Muscle of leg (tissue), 11 donors: Measurements from ENCODE around the gene AP1G2. TPM values are rescaled to one million over a fixed set of nuclear protein-coding genes. Genes with fewer than 3 reads are reported as not detected.

Source experiments
- DNase-seq: peaks from one replicate; pipeline ENCODE4 v3.0.0; 2013
- H3K27ac ChIP-seq: one replicate; pipeline ENCODE4 v1.5.1; 2013; ENCODE audit warnings: mild to moderate bottlenecking, low read length, control low read depth
- H3K27me3 ChIP-seq: one replicate; pipeline ENCODE4 v1.6.1; 2013; ENCODE audit warnings: low read length; ENCODE audit not compliant: control insufficient read depth, insufficient read depth
- H3K36me3 ChIP-seq: one replicate; pipeline ENCODE4 v1.6.1; 2013; ENCODE audit warnings: low read length; ENCODE audit not compliant: control insufficient read depth, insufficient read depth
- H3K4me1 ChIP-seq: one replicate; pipeline ENCODE4 v1.6.1; 2013; ENCODE audit warnings: low read length; ENCODE audit not compliant: control insufficient read depth, insufficient read depth
- H3K4me3 ChIP-seq: one replicate; pipeline ENCODE4 v1.5.1; 2013; ENCODE audit warnings: low read length, control low read depth
- H3K9me3 ChIP-seq: replicated peaks from 2 replicates; pipeline ENCODE4 v1.6.1; 2013; ENCODE audit warnings: low read depth, low read length; ENCODE audit not compliant: control insufficient read depth
- WGBS: methylation state at CpG from one replicate; pipeline ENCODE4 v1.1.5; 2013; ENCODE audit warnings: missing lambda C conversion rate; ENCODE audit not compliant: insufficient coverage; 5-methylcytosine and 5-hydroxymethylcytosine counted together
- polyA plus RNA-seq, 8 donors: library from polyadenylated mRNA; unstranded; fragments of 120-200 nt; gene quantifications; one replicate each; pipeline versions ENCODE4 v1.2.1 to v1.2.3, GENCODE V29; 2013; ENCODE audit warnings: inconsistent platforms in 1 of 8, low replicate concordance in 1 of 8; ENCODE audit not compliant: insufficient read length in 8 of 8, insufficient read depth in 1 of 8
- total RNA-seq: library from RNA; stranded (reverse); fragments of 120-200 nt; gene quantifications from one replicate; pipeline ENCODE4 v1.2.4, GENCODE V29; 2013

Gene AP1G2
- total and polyA plus RNA-seq, 9 donors, result 9.5 to 30.0 (median 17.1) TPM

DNA sequence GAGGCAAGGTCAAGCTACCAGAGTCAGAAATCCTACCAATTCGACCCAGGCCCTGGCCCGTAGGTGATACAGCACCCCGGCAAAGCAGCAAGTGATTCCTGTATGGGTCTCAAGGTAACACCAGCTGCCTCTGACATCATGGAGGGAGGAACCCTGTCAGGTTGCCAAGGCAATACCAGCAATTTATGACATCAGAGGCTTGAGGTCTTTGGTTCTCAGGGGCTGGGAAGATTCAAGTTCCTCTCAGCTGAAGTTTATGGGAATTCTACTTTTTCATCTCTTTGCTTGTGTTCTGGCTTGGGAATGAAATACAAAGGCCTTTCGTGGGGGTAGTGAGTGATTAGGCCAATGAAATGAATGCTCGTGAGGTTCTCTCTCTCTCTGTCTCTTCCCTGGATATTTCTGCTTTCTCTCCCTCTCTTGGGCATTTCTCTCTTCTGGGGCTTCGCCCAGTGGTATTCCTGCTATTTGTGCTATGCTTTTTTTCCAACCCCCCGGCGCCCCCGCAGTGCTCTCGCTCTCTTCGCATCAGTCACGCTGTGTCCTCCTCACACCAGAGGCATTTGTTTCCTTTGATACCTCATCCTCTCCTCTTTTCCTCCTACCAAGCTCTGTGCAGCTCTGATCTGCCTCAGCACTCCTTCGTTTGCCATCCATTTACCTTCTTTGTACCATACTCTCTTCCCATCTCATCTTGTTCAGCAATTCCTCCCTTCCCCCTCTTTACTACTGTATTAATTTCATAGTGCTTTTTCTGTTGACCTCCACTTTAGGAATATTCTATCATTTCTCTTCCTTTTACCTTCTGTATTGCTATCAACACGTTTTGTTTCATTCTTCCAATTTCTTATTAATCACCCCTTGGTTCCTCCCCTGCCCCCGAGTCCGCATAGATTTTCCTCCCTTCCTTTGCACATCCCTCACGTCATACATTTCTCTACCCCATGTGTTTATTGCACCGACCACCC is 19.0 kb downstream of the AP1G2 start:
- H3K4me3 ChIP-seq, result no peak overlapping the region
- no peaks in the 10 kb centered on the region for H3K9me3 ChIP-seq
- WGBS, result 40% methylated on average over 17 of the region's 18 CpGs
- no peak for DNase-seq
- peaks cover 26% of the 10 kb centered on the region for H3K27me3 ChIP-seq
- H3K4me1 ChIP-seq, result peaks cover 24% of the 10 kb centered on the region
- H3K27ac ChIP-seq, result no peak overlapping the region
- no peaks in the 10 kb centered on the region for H3K36me3 ChIP-seq

DNA sequence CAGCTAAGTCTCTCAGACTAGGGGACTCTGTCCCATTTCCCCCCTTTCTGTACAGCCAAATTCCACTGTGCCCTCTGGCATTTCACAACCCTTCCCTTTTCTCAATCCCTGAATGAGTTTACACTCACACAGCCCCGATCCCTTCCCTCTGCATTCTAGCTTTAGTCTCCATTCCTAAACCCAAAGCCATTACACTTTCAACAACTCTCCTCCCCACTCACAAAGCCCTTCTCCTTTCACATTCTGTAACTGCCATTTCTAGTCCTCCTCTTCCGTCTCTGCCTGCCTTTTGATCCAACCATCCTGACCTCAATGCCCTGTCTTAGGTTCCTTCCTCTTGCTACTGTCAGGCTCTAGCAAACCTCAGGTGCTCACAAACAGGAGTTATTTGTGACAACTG is 19.7 kb downstream of the AP1G2 start:
- Histone ChIP-seq H3K36me3 (no peaks in the 10 kb centered on the region), H3K27ac (no peak overlapping the region), H3K4me3 (no peak overlapping the region), H3K4me1 (peaks cover 24% of the 10 kb centered on the region), H3K27me3 (peaks cover 26% of the 10 kb centered on the region), H3K9me3 (no peaks in the 10 kb centered on the region)
- WGBS, result 56% methylated on average over 2 of the region's 2 CpGs
- no peak for DNase-seq

DNA sequence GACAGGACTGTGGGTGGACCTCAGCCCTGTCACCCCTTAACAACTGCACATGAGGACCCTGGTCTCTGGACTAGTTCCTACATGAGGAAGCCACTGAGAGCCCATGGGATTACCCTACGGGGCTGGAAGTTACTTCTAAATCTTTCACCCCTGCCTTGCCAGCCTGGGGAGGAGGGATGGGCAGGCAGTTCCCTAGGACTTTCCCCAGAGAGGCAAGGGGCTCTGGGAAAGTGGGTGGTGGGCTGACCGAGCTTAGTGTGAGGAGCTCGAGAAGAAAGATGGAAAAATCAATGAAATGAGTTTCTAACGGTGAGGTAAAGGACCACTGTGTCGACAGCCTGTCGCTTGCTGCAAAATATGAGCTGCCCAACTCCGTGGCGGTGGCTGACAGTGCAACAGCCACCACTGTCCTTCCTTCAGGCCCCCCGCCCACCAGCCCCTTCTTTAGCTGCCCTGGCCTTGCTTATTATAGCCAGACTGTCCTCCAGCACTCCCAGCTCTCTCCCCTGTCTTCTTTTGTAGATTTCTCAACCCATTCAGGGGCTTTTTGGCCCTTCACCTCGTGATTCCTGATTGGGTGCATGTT is 21.0 kb downstream of the AP1G2 start:
- H3K27ac ChIP-seq, result no peak overlapping the region

DNA sequence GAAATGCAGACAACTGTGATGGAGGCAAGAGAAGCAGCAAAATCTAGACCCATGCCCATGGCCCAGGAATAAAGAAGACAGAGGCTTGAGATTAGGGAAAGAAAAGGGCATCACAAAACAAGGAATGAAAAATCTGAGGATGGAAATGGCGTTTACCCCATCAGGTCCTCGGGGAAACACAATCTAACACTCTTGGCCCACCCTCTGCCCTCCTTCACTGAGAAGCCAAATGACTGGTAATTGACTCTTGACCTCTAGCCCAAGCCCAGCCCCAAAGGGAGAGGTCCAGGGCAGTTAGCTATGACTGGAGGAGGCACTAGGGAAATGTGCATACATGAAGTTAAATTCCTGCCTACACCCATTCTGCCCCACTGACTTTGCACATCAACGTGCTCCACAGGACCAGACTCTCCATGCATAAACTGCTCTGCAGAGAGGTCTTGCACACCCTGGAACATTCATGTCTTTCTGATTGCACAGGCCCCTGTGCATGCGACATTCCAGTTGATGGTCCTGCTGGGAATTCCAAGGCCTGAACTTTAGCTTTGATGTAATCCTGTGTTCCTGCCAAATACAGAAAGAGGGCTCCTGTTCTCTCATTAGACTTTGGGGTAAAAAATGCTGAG is 21.7 kb downstream of the AP1G2 start:
- no peak overlapping the region for H3K27ac ChIP-seq

More for the DNA sequence above, 21.0 kb downstream of the AP1G2 start:
- no peak for DNase-seq
- H3K27me3 ChIP-seq, result peaks cover 26% of the 10 kb centered on the region
- 85% methylated on average over 6 of the region's 10 CpGs for WGBS
- no peak overlapping the region for H3K4me3 ChIP-seq
- no peaks in the 10 kb centered on the region for H3K9me3 ChIP-seq
- H3K36me3 ChIP-seq, result no peaks in the 10 kb centered on the region
- peaks cover 20% of the 10 kb centered on the region for H3K4me1 ChIP-seq

DNA sequence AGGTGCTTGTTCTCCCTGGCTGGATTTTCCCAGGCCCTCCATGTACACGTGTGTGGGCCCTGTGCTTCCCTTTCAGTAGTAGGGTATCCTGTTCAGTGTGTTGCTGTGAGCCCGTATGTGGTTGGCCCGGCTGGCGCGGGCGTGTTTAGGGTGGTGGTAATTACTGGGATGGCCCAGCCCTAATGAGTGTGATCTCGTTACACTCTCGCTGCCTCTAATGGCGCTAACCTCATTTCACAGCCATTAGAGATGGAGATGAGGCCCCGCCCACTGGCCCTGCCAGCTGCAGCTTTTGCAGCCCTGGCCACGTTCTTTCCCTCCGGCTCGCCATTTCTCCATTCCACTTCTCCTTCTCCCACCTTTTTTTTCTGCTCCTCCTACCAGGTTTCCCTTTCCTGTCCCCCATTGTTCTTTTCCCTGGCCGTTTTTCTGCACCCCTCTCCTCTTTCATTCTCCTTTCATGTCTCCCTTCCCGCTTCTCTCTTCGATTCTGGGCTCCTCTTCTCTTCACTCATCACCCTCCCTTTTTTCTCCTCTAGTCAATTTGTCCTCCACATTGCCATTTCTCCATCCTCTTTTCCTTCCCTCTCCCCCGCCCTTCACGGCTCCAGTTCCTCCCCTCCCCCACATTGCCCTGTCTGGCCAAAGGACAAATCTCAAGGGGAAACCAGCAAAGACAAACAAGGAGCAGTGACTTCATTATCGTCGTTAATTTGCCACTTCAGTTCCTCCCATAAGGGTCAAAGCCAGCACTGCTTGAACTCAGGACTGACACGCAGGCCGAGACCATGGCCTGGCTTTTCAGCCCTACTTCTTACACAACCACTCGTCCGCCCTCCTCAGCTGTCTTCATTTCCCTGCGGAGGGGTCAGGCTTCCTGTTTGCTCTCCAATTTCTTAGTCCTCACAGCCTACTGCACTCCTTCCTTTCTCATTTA is 22.8 kb downstream of the AP1G2 start:
- peak; percentile 77 for DNase-seq
- 17% methylated on average over 24 of the region's 25 CpGs for WGBS
- H3K27ac ChIP-seq, result peak overlapping the region; percentile 59
- H3K4me1 ChIP-seq, result peaks cover 14% of the 10 kb centered on the region
- H3K27me3 ChIP-seq, result peaks cover 9% of the 10 kb centered on the region
- H3K36me3 ChIP-seq, result no peaks in the 10 kb centered on the region
- no peaks in the 10 kb centered on the region for H3K9me3 ChIP-seq
- no peak overlapping the region for H3K4me3 ChIP-seq

More for the DNA sequence above, 21.7 kb downstream of the AP1G2 start:
- H3K4me1 ChIP-seq, result peaks cover 20% of the 10 kb centered on the region
- H3K9me3 ChIP-seq, result no peaks in the 10 kb centered on the region
- no peaks in the 10 kb centered on the region for H3K36me3 ChIP-seq
- H3K27me3 ChIP-seq, result peaks cover 20% of the 10 kb centered on the region
- DNase-seq, result no peak
- 69% methylated on average over 2 of the region's 4 CpGs for WGBS
- H3K4me3 ChIP-seq, result no peak overlapping the region

DNA sequence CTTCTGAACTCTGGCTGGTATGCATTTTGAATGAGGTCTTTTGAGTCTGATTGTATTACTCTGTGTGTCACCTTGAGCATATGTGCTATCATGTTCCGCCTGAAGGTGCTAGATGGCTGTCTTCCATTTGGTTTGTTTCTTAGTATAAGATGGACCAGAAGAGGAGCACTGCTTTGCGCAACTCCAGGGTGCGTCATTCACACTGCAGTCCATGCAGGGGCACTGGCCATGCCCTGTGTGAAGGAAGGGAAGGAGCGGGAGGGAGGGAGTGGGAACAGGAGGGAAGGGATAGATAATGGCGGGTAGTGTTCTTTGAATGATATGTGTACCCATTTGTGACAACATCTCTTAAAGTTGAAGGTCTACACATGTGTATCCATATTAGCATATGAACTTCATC is 24.2 kb downstream of the AP1G2 start:
- DNase-seq, result no peak
- Histone ChIP-seq H3K36me3 (no peaks in the 10 kb centered on the region), H3K27me3 (no peaks in the 10 kb centered on the region), H3K27ac (no peak overlapping the region), H3K4me3 (no peak overlapping the region), H3K4me1 (peaks cover 20% of the 10 kb centered on the region), H3K9me3 (no peaks in the 10 kb centered on the region)
- WGBS, result 100% methylated on average over 3 of the region's 5 CpGs

DNA sequence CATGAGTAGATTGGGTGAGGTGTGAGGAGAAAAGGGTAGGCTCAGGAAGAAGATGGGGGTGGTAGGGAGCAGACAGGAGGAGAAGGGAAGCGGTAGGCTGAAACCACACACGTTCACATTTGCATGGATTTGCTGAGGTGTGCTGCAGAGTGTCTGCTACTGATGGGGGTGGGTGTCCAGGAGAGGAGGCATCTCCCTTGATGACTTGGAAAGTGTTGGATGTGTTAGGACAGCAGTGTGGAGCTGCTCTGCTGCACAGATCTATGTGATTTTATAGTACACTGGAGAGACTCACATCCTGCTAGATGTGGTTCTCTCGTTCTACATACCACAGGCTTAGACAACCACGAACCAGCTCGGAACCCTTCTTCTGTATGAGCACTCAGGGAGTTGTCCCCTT is 25.3 kb downstream of the AP1G2 start:
- no peaks in the 10 kb centered on the region for H3K27me3 ChIP-seq
- H3K27ac ChIP-seq, result no peak overlapping the region
- H3K4me3 ChIP-seq, result no peak overlapping the region
- H3K4me1 ChIP-seq, result peaks cover 20% of the 10 kb centered on the region
- no peaks in the 10 kb centered on the region for H3K9me3 ChIP-seq
- no peaks in the 10 kb centered on the region for H3K36me3 ChIP-seq
- no peak for DNase-seq
- WGBS, result 80% methylated on average over 5 of the region's 5 CpGs

DNA sequence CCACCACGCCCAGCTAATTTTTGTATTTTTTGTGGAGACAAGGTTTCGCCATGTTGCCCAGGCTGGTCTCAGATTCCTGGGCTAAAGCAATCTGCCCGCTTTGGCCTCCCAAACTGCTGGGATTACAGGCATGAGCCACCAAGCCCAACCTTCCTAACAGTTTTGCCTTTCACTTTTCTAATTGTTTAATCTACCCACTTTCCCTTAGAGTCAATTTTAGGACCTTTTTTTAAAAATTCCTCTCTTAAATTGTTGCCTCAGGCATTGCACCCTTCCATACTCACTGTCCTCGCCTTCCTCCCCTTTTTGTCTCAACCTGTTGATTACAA is 27.5 kb downstream of the AP1G2 start:
- 95% methylated on average over 3 of the region's 4 CpGs for WGBS
- no peaks in the 10 kb centered on the region for H3K9me3 ChIP-seq

DNA sequence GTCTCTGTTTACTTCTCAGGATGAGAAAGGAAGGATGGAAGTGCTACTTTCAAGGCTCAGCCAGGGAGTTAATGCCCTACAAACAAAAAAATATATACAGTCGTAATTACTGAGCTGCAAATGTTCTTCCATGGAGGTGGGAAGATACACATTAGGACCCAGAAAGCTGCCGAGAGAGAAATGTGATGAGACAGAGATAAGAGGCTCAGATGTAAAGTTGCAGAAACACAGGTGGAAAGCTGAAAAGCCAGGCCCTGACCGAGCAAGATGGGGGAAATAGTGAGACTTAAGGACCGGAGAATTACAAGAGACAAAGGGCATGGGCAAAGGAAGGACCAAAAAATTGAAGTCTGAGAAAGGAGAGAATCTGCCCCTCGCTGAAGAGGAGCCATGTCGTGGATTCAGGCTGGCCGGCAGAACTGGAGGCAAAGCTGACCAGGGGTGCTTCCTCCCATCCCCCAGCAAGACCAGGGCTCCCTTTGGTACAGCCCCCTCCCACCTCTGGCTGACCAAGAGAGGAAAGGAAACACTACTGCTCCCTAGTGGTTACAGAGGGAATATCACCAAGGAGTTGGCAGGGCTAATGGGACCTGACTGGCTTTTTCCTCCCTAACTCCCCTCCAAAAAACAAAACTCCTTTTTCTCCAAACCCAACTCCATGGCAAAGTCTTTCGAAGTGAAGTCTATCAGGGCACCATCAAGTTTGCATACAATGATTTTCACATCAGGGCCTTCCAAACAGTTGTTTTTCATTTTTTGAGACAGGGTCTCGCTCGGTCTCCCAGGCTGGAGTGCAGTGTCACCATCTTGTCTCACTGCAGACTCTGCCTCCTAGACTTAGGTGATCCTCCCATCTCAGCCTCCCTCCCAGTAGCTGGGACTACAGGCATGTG is 28.1 kb downstream of the AP1G2 start:
- Histone ChIP-seq H3K27ac (no peak overlapping the region), H3K4me1 (peaks cover 9% of the 10 kb centered on the region), H3K9me3 (no peaks in the 10 kb centered on the region), H3K27me3 (no peaks in the 10 kb centered on the region), H3K36me3 (no peaks in the 10 kb centered on the region), H3K4me3 (no peak overlapping the region)
- 46% methylated on average over 6 of the region's 10 CpGs for WGBS
- DNase-seq, result peak; percentile 57

More for the DNA sequence above, 27.5 kb downstream of the AP1G2 start:
- Histone ChIP-seq H3K27me3 (no peaks in the 10 kb centered on the region), H3K27ac (no peak overlapping the region), H3K36me3 (no peaks in the 10 kb centered on the region), H3K4me1 (peaks cover 15% of the 10 kb centered on the region), H3K4me3 (no peak overlapping the region)
- no peak for DNase-seq
